GM18507 (cell line): Measurements from ENCODE around the gene POFUT2.

Experiments used
- DNase-seq: peaks from one replicate; pipeline ENCODE4 v3.0.0; 2011; ENCODE audit warnings: low read depth; ENCODE audit not compliant: insufficient read length; ENCODE audit errors: extremely low spot score
- FAIRE-seq: peaks from 2 replicates; lab custom pipeline; 2011; peaks lifted over from hg19 to GRCh38; lab: Jason Lieb, UNC

Gene POFUT2

GRCh38 chr21:45327441-45328197, 39.9 kb upstream of the POFUT2 start:
- DNase-seq (no peak), FAIRE-seq (no peak)

- no peak for FAIRE-seq
- DNase-seq = no peak
These were observed 39.3 kb upstream of the POFUT2 start for GRCh38 chr21:45326891-45327440.

GRCh38 chr21:45326169-45326851, 38.6 kb upstream of the POFUT2 start:
- DNase-seq = no peak
- no peak for FAIRE-seq

GRCh38 chr21:45325206-45326168, 37.8 kb upstream of the POFUT2 start:
- no peak for DNase-seq
- FAIRE-seq = no peak

- FAIRE-seq (no peak), DNase-seq (no peak)
These were observed 37.0 kb upstream of the POFUT2 start for GRCh38 chr21:45324489-45325205.

GRCh38 chr21:45323487-45324311, 36.0 kb upstream of the POFUT2 start:
- DNase-seq = no peak

GRCh38 chr21:45322960-45323461, 35.3 kb upstream of the POFUT2 start:
- DNase-seq (no peak), FAIRE-seq (no peak)

More at GRCh38 chr21:45323487-45324311, 36.0 kb upstream of the POFUT2 start:
- FAIRE-seq = no peak

GRCh38 chr21:45322231-45322959, 34.7 kb upstream of the POFUT2 start:
- no peak for FAIRE-seq
- DNase-seq = no peak

GRCh38 chr21:45320261-45321025, 32.7 kb upstream of the POFUT2 start:
- FAIRE-seq (no peak), DNase-seq (no peak)

GRCh38 chr21:45319461-45320211, 31.9 kb upstream of the POFUT2 start:
- FAIRE-seq (no peak), DNase-seq (no peak)

GRCh38 chr21:45318556-45319404, 31.1 kb upstream of the POFUT2 start:
- DNase-seq = no peak
- FAIRE-seq = no peak

- no peak for FAIRE-seq
- no peak for DNase-seq
These were observed 30.5 kb upstream of the POFUT2 start for GRCh38 chr21:45318146-45318555.

GRCh38 chr21:45317398-45318145, 29.9 kb upstream of the POFUT2 start:
- DNase-seq (no peak), FAIRE-seq (no peak)

GRCh38 chr21:45316871-45317397, 29.2 kb upstream of the POFUT2 start:
- FAIRE-seq = no peak
- DNase-seq = no peak
